ENCODE measurements around the gene ARID1B.

Gene ARID1B

DNA sequence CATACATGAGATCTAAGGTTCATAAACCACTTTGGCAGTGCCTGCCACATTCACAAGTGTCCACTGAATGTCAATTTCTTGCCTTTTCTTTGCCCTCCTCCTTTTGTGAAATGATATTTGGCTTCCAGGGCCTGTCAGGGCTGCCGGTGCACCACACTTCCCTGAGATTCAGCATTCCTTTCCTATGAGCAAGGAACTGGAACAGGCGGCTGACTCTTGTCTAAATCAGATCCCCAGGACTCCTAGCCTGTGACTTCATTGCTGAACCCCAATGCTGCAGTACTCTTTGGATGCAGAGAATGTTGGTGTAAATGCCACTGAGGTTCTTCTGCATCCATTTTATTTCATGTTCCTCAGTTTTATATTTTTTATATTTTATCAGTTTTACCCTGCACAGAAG lies 172.2 kb downstream of the ARID1B start:
- H3K27ac ChIP-seq (replicated peaks; ENCODE audit: low read length): no peak overlapping the region
- no peak overlapping the region for H2BK12ac ChIP-seq (ENCODE audit: low read length)
- no peak overlapping the region for H3K18ac ChIP-seq (ENCODE audit: low read length)
- H3K4me2 ChIP-seq (ENCODE audit: insufficient read depth, low read length, poor library complexity, severe bottlenecking): no peak overlapping the region
- no peak overlapping the region for H2AK5ac ChIP-seq (ENCODE audit: low read depth, low read length)
- H3K27me3 ChIP-seq (ENCODE audit: control insufficient read depth in 3 of 3, insufficient read depth in 3 of 3, low read depth in 1 of 3, low read length in 3 of 3): no peaks in the 10 kb centered on the region
- H3K23ac ChIP-seq (ENCODE audit: low read depth, low read length, poor library complexity): no peak overlapping the region
- H4K91ac ChIP-seq (ENCODE audit: low read depth, low read length, poor library complexity): no peak overlapping the region
- no peak overlapping the region for H3K9ac ChIP-seq (ENCODE audit: low read depth, low read length, poor library complexity)
- no peaks in the 10 kb centered on the region for H3K36me3 ChIP-seq (replicated peaks in 1 of 2; ENCODE audit: control insufficient read depth in 2 of 2, insufficient read depth in 2 of 2, low read length in 2 of 2)
- H2BK5ac ChIP-seq (ENCODE audit: low read length): no peak overlapping the region
- H2BK15ac ChIP-seq (ENCODE audit: low read length): no peak overlapping the region
- H2AFZ ChIP-seq (ENCODE audit: low read length): no peak overlapping the region
- DNase-seq (ENCODE audit: low spot score): no peak
- peaks cover 6% of the 10 kb centered on the region for H3K79me1 ChIP-seq (ENCODE audit: low read depth, low read length)
- H4K8ac ChIP-seq (ENCODE audit: low read depth, low read length): no peak overlapping the region
- no peak overlapping the region for H3K4ac ChIP-seq (ENCODE audit: low read length)
- H3K4me3 ChIP-seq (ENCODE audit: low read length in 2 of 2): no peak overlapping the region
- no peak overlapping the region for H2BK120ac ChIP-seq (ENCODE audit: low read depth, low read length)
- no peaks in the 10 kb centered on the region for H3K9me3 ChIP-seq (replicated peaks in 1 of 2; ENCODE audit: control insufficient read depth in 2 of 2, insufficient read depth in 1 of 2, low read depth in 1 of 2, low read length in 2 of 2)
- no peak overlapping the region for H3K14ac ChIP-seq (ENCODE audit: low read length)
- peaks cover 6 to 27% of the 10 kb centered on the region in 2 donors for H3K4me1 ChIP-seq (ENCODE audit: control insufficient read depth in 2 of 2, insufficient read depth in 1 of 2, low read depth in 1 of 2, low read length in 2 of 2)
- WGBS, 2 donors (ENCODE audit: extremely low coverage in 2 of 2, insufficient read length in 2 of 2, insufficient replicate concordance in 1 of 2): no CpG with 5 or more reads among the region's 2 CpGs

DNA sequence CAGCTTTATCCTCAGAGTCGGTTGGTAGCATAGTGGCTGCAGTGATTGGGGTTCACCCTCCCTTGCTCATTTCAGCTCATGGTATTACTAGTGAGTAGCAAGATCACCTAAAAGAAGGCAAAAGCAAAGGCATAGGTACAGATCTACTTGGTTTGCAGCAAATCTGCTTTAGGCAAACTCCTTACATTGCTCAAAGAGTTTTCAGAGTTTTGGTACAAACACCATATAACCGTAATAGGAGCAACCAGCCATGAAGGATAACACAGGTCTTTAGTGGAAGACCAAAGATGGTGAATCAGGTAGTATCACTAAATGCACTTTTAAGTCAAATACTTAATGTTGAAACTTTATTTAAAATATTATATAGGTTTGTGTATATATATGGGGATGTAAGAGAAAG lies 172.9 kb downstream of the ARID1B start:
- H4K8ac ChIP-seq (ENCODE audit: low read depth, low read length): no peak overlapping the region

DNA sequence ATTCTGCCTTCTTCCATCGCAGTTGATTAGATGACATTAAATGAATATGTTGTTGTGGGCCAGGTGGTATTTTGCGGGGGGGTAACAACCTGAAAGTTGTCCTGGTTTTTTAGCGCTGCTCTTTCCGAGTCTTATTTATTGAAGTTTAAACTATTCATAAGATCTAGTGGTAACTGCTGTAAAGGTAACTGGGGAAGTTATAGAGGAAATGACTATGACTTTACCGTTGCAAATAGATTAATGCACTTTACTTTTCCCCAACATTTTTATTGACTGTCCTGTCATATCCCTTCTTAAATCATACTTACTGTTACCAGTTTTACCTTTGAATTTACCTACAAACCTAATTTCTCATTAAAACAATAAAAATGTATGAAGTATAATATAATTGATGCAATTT lies 173.4 kb downstream of the ARID1B start:
- no peak overlapping the region for H3K9ac ChIP-seq (ENCODE audit: low read depth, low read length, poor library complexity)
- no peak overlapping the region for H3K23ac ChIP-seq (ENCODE audit: low read depth, low read length, poor library complexity)
- no peaks in the 10 kb centered on the region for H3K9me3 ChIP-seq (replicated peaks in 1 of 2; ENCODE audit: control insufficient read depth in 2 of 2, insufficient read depth in 1 of 2, low read depth in 1 of 2, low read length in 2 of 2)
- no peak overlapping the region for H2BK120ac ChIP-seq (ENCODE audit: low read depth, low read length)
- no peaks in the 10 kb centered on the region for H3K36me3 ChIP-seq (replicated peaks in 1 of 2; ENCODE audit: control insufficient read depth in 2 of 2, insufficient read depth in 2 of 2, low read length in 2 of 2)
- H3K4me1 ChIP-seq (ENCODE audit: control insufficient read depth in 2 of 2, insufficient read depth in 1 of 2, low read depth in 1 of 2, low read length in 2 of 2): peaks cover 10 to 28% of the 10 kb centered on the region in 2 donors
- no peak overlapping the region for H3K18ac ChIP-seq (ENCODE audit: low read length)
- no peak overlapping the region for H2BK12ac ChIP-seq (ENCODE audit: low read length)
- H3K79me1 ChIP-seq (ENCODE audit: low read depth, low read length): peaks cover 7% of the 10 kb centered on the region
- no peak overlapping the region for H4K8ac ChIP-seq (ENCODE audit: low read depth, low read length)
- no peak overlapping the region for H2BK15ac ChIP-seq (ENCODE audit: low read length)
- no peak overlapping the region for H2AK5ac ChIP-seq (ENCODE audit: low read depth, low read length)
- H3K27ac ChIP-seq (replicated peaks; ENCODE audit: low read length): no peak overlapping the region
- no peak overlapping the region for H3K14ac ChIP-seq (ENCODE audit: low read length)
- no peaks in the 10 kb centered on the region for H3K27me3 ChIP-seq (ENCODE audit: control insufficient read depth in 3 of 3, insufficient read depth in 3 of 3, low read depth in 1 of 3, low read length in 3 of 3)
- no peak overlapping the region for H2AFZ ChIP-seq (ENCODE audit: low read length)
- H4K91ac ChIP-seq (ENCODE audit: low read depth, low read length, poor library complexity): no peak overlapping the region
- no peak overlapping the region for H3K4me3 ChIP-seq (ENCODE audit: low read length in 2 of 2)
- no CpG with 5 or more reads among the region's 5 CpGs for WGBS, 2 donors (ENCODE audit: extremely low coverage in 2 of 2, insufficient read length in 2 of 2, insufficient replicate concordance in 1 of 2)
- DNase-seq (ENCODE audit: low spot score): no peak
- no peak overlapping the region for H2BK5ac ChIP-seq (ENCODE audit: low read length)
- H3K4me2 ChIP-seq (ENCODE audit: insufficient read depth, low read length, poor library complexity, severe bottlenecking): no peak overlapping the region
- no peak overlapping the region for H3K4ac ChIP-seq (ENCODE audit: low read length)

More for the DNA sequence above, 172.9 kb downstream of the ARID1B start:
- WGBS, 2 donors (ENCODE audit: extremely low coverage in 2 of 2, insufficient read length in 2 of 2, insufficient replicate concordance in 1 of 2): no CpG with 5 or more reads among the region's 2 CpGs
- Histone ChIP-seq H3K14ac (ENCODE audit: low read length) (no peak overlapping the region), H3K4me2 (ENCODE audit: insufficient read depth, low read length, poor library complexity, severe bottlenecking) (no peak overlapping the region), H3K79me1 (ENCODE audit: low read depth, low read length) (peaks cover 9% of the 10 kb centered on the region), H3K9me3 (replicated peaks in 1 of 2; ENCODE audit: control insufficient read depth in 2 of 2, insufficient read depth in 1 of 2, low read depth in 1 of 2, low read length in 2 of 2) (no peaks in the 10 kb centered on the region), H2BK5ac (ENCODE audit: low read length) (no peak overlapping the region), H3K4ac (ENCODE audit: low read length) (no peak overlapping the region), H3K4me1 (ENCODE audit: control insufficient read depth in 2 of 2, insufficient read depth in 1 of 2, low read depth in 1 of 2, low read length in 2 of 2) (peaks cover 10 to 28% of the 10 kb centered on the region in 2 donors), H2AFZ (ENCODE audit: low read length) (no peak overlapping the region), H3K4me3 (ENCODE audit: low read length in 2 of 2) (no peak overlapping the region), H4K91ac (ENCODE audit: low read depth, low read length, poor library complexity) (no peak overlapping the region), H3K36me3 (replicated peaks in 1 of 2; ENCODE audit: control insufficient read depth in 2 of 2, insufficient read depth in 2 of 2, low read length in 2 of 2) (no peaks in the 10 kb centered on the region), H2AK5ac (ENCODE audit: low read depth, low read length) (no peak overlapping the region), H3K27me3 (ENCODE audit: control insufficient read depth in 3 of 3, insufficient read depth in 3 of 3, low read depth in 1 of 3, low read length in 3 of 3) (no peaks in the 10 kb centered on the region), H3K27ac (replicated peaks; ENCODE audit: low read length) (no peak overlapping the region), H2BK12ac (ENCODE audit: low read length) (no peak overlapping the region), H2BK120ac (ENCODE audit: low read depth, low read length) (no peak overlapping the region), H3K9ac (ENCODE audit: low read depth, low read length, poor library complexity) (no peak overlapping the region), H2BK15ac (ENCODE audit: low read length) (no peak overlapping the region), H3K23ac (ENCODE audit: low read depth, low read length, poor library complexity) (no peak overlapping the region), H3K18ac (ENCODE audit: low read length) (no peak overlapping the region)
- DNase-seq (ENCODE audit: low spot score): no peak

DNA sequence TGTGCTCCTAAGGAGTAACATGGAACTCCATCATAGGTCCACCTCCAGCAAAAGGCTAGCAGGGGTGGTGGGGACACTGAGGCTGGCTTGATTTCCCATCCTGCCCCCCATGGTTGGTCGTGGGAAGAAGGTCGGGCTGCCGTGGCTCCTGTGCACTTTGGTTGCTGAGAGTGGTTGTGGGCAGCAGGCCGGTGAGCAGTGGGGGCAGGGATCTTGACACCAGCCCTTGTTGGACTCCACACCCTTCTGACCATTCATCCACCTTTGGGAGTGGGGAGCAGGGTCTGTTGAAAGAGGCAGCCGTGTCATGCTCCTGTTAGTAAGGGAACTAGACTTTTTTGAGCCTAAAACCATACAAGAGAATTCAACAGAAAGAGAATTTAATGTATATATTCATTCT lies 175.2 kb downstream of the ARID1B start:
- no peak overlapping the region for H3K14ac ChIP-seq (ENCODE audit: low read length)
- H3K4me3 ChIP-seq (ENCODE audit: low read length in 2 of 2): no peak overlapping the region
- no peak overlapping the region for H3K27ac ChIP-seq (replicated peaks; ENCODE audit: low read length)

More for the DNA sequence above, 175.2 kb downstream of the ARID1B start:
- no peak overlapping the region for H2BK12ac ChIP-seq (ENCODE audit: low read length)
- no peak overlapping the region for H3K9ac ChIP-seq (ENCODE audit: low read depth, low read length, poor library complexity)
- no peak overlapping the region for H4K91ac ChIP-seq (ENCODE audit: low read depth, low read length, poor library complexity)
- H3K18ac ChIP-seq (ENCODE audit: low read length): peak overlapping the region; percentile 44
- peaks cover 9 to 21% of the 10 kb centered on the region in 2 donors for H3K4me1 ChIP-seq (ENCODE audit: control insufficient read depth in 2 of 2, insufficient read depth in 1 of 2, low read depth in 1 of 2, low read length in 2 of 2)
- H3K36me3 ChIP-seq (replicated peaks in 1 of 2; ENCODE audit: control insufficient read depth in 2 of 2, insufficient read depth in 2 of 2, low read length in 2 of 2): no peaks in the 10 kb centered on the region
- no peaks in the 10 kb centered on the region for H3K9me3 ChIP-seq (replicated peaks in 1 of 2; ENCODE audit: control insufficient read depth in 2 of 2, insufficient read depth in 1 of 2, low read depth in 1 of 2, low read length in 2 of 2)
- H2BK5ac ChIP-seq (ENCODE audit: low read length): no peak overlapping the region
- peak overlapping the region; percentile 20 for H2AK5ac ChIP-seq (ENCODE audit: low read depth, low read length)
- H2BK15ac ChIP-seq (ENCODE audit: low read length): no peak overlapping the region
- no CpG with 5 or more reads among the region's 5 CpGs for WGBS, 2 donors (ENCODE audit: extremely low coverage in 2 of 2, insufficient read length in 2 of 2, insufficient replicate concordance in 1 of 2)
- peaks cover 12% of the 10 kb centered on the region for H3K79me1 ChIP-seq (ENCODE audit: low read depth, low read length)
- no peak overlapping the region for H4K8ac ChIP-seq (ENCODE audit: low read depth, low read length)
- no peaks in the 10 kb centered on the region for H3K27me3 ChIP-seq (ENCODE audit: control insufficient read depth in 3 of 3, insufficient read depth in 3 of 3, low read depth in 1 of 3, low read length in 3 of 3)
- H3K4ac ChIP-seq (ENCODE audit: low read length): no peak overlapping the region
- no peak overlapping the region for H3K4me2 ChIP-seq (ENCODE audit: insufficient read depth, low read length, poor library complexity, severe bottlenecking)
- no peak overlapping the region for H2AFZ ChIP-seq (ENCODE audit: low read length)
- H2BK120ac ChIP-seq (ENCODE audit: low read depth, low read length): no peak overlapping the region
- peak overlapping the region; percentile 45 for H3K23ac ChIP-seq (ENCODE audit: low read depth, low read length, poor library complexity)
- no peak for DNase-seq (ENCODE audit: low spot score)
